ENCODE data around the gene HCN3.
"Not testable (repeated sequence)": the region's sequence is repeated elsewhere in the genome, so short reads cannot be mapped to it uniquely, and the experiment has no call there.

HCN3 gene

DNA sequence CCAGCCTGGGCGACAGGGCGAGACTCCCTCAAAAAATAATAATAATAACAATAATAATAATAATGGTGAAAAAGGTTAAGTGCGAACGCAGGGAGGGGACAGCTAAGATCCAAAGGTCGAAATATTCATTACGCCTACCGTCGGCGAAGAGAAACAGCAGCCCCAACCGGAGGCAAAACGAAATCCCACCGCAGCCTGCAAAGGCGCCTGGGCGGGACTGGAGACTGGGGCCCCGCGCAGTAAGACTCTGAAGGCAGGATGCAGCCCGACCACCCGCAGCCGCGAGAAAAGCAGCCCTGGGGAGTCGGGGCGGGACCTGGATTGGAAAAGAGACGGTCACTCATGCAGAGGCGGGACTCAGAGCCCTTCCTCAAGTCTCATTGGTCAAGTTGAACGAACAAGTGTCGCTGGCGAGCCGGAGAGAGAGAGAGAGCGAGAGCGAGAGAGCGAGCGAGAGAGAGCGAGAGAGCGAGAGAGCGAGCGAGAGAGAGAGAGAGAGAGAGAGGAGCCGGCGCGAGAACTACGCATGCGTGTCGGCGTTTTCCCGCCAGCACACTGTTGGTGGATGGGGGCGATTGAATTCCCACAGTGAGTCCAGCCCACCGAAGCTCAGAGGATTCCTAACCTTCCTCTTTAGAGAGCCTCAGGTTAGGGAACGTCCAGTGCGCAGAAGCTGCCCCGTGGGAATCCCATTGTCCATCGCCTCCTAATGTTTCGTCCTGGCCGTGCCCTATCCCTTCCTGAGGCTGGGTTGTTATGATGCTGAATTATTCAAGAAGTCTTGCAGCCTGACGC is 32.7 kb upstream of the HCN3 start:
- TF ChIP-seq, protein P1, sequence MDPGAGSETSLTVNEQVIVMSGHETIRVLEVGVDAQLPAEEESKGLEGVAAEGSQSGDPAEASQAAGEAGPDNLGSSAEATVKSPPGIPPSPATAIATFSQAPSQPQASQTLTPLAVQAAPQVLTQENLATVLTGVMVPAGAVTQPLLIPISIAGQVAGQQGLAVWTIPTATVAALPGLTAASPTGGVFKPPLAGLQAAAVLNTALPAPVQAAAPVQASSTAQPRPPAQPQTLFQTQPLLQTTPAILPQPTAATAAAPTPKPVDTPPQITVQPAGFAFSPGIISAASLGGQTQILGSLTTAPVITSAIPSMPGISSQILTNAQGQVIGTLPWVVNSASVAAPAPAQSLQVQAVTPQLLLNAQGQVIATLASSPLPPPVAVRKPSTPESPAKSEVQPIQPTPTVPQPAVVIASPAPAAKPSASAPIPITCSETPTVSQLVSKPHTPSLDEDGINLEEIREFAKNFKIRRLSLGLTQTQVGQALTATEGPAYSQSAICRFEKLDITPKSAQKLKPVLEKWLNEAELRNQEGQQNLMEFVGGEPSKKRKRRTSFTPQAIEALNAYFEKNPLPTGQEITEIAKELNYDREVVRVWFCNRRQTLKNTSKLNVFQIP (CRISPR knock-in tag; IDR thresholded peaks at IDR 0.05; ENCODE audit: borderline replicate concordance, low read depth) = peak; percentile 99; the same call in 1 of the 2 replicates
- peak; percentile 97; the same call in 1 of the 2 replicates for TF ChIP-seq RARB (CRISPR knock-in tag; IDR thresholded peaks at IDR 0.05)
- TF ChIP-seq ZC3H10 (CRISPR knock-in tag; IDR thresholded peaks at IDR 0.05) = peak; percentile 84
- no peak for TF ChIP-seq OSR1 (CRISPR knock-in tag; IDR thresholded peaks at IDR 0.05)
- no peak for TF ChIP-seq CSDC2 (CRISPR knock-in tag; IDR thresholded peaks at IDR 0.05)
- TF ChIP-seq ESRRG (CRISPR knock-in tag; IDR thresholded peaks at IDR 0.05) = no peak
- TF ChIP-seq, protein P2, sequence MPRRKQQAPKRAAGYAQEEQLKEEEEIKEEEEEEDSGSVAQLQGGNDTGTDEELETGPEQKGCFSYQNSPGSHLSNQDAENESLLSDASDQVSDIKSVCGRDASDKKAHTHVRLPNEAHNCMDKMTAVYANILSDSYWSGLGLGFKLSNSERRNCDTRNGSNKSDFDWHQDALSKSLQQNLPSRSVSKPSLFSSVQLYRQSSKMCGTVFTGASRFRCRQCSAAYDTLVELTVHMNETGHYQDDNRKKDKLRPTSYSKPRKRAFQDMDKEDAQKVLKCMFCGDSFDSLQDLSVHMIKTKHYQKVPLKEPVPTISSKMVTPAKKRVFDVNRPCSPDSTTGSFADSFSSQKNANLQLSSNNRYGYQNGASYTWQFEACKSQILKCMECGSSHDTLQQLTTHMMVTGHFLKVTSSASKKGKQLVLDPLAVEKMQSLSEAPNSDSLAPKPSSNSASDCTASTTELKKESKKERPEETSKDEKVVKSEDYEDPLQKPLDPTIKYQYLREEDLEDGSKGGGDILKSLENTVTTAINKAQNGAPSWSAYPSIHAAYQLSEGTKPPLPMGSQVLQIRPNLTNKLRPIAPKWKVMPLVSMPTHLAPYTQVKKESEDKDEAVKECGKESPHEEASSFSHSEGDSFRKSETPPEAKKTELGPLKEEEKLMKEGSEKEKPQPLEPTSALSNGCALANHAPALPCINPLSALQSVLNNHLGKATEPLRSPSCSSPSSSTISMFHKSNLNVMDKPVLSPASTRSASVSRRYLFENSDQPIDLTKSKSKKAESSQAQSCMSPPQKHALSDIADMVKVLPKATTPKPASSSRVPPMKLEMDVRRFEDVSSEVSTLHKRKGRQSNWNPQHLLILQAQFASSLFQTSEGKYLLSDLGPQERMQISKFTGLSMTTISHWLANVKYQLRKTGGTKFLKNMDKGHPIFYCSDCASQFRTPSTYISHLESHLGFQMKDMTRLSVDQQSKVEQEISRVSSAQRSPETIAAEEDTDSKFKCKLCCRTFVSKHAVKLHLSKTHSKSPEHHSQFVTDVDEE (CRISPR knock-in tag; IDR thresholded peaks at IDR 0.05) = peak; percentile 81; the same call in 1 of the 2 replicates
- TF ChIP-seq TOX (CRISPR knock-in tag; IDR thresholded peaks at IDR 0.05; ENCODE audit: borderline replicate concordance) = peak; percentile 40; the same call in 1 of the 2 replicates
- TF ChIP-seq BACH2 (CRISPR knock-in tag; IDR thresholded peaks at IDR 0.05; ENCODE audit: borderline replicate concordance) = no peak
- peak; percentile 94 for ATAC-seq

DNA sequence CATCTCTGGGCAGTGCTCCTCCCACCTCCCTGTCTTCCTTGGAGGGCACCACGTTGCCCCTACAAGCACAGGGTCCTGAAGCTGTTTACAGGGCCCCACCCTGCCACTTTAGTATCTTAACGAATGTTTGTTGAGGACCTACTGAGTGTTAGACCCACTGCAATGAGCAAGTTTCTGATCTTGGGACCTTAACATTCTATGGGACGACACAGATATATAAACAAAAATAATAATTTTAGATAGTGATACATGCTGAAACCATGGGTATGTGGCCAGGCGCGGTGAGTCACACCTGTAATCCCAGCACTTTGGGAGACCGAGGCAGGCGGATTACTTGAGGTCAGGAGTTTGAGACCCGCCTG is 32.1 kb upstream of the HCN3 start:
- TF ChIP-seq ZNF8 (CRISPR knock-in tag; IDR thresholded peaks at IDR 0.05) (no peak), TCF4 (CRISPR knock-in tag; IDR thresholded peaks at IDR 0.05; ENCODE audit: borderline replicate concordance) (no peak), ESRRG (CRISPR knock-in tag; IDR thresholded peaks at IDR 0.05) (no peak), ZFP30 (CRISPR knock-in tag; IDR thresholded peaks at IDR 0.05) (no peak), CSDC2 (CRISPR knock-in tag; IDR thresholded peaks at IDR 0.05) (no peak), PPARA (CRISPR knock-in tag; IDR thresholded peaks at IDR 0.05; ENCODE audit: borderline replicate concordance) (no peak), SNAI2 (CRISPR knock-in tag; IDR thresholded peaks at IDR 0.05) (no peak), BACH2 (CRISPR knock-in tag; IDR thresholded peaks at IDR 0.05; ENCODE audit: borderline replicate concordance) (no peak), ZNF70 (CRISPR knock-in tag; IDR thresholded peaks at IDR 0.05) (no peak), ZNF565 (CRISPR knock-in tag; conservative IDR thresholded peaks at IDR 0.05; ENCODE audit: low read depth) (no peak), RARB (CRISPR knock-in tag; IDR thresholded peaks at IDR 0.05) (no peak), ZFP3 (CRISPR knock-in tag; IDR thresholded peaks at IDR 0.05) (no peak)
- TF ChIP-seq, protein P3, sequence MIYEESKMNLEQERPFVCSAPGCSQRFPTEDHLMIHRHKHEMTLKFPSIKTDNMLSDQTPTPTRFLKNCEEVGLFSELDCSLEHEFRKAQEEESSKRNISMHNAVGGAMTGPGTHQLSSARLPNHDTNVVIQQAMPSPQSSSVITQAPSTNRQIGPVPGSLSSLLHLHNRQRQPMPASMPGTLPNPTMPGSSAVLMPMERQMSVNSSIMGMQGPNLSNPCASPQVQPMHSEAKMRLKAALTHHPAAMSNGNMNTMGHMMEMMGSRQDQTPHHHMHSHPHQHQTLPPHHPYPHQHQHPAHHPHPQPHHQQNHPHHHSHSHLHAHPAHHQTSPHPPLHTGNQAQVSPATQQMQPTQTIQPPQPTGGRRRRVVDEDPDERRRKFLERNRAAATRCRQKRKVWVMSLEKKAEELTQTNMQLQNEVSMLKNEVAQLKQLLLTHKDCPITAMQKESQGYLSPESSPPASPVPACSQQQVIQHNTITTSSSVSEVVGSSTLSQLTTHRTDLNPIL (CRISPR knock-in tag; IDR thresholded peaks at IDR 0.05; ENCODE audit: low read depth) = no peak
- TF ChIP-seq, protein P1 (CRISPR knock-in tag; IDR thresholded peaks at IDR 0.05; ENCODE audit: borderline replicate concordance, low read depth) = no peak
- ATAC-seq = no peak

DNA sequence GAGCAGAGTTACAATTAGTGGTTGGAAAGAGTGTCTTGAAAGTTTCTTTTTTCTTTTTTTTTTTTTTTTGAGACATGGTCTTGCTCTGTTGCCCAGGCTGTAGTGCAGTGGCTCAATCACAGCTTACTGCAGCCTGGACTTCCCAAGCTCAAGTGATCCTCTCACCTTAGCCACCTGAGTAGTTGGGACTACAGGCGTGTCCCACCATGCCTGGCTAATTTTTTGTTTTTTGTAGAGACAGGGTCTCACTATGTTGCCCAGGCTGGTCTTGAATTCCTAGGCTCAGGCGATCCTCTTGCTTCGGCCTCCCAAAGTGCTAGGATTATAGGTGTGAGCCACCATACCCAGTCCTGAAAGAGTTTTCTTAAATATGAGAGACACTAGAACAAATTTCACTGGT is 30.5 kb upstream of the HCN3 start:
- ATAC-seq = not testable (repeated sequence)

DNA sequence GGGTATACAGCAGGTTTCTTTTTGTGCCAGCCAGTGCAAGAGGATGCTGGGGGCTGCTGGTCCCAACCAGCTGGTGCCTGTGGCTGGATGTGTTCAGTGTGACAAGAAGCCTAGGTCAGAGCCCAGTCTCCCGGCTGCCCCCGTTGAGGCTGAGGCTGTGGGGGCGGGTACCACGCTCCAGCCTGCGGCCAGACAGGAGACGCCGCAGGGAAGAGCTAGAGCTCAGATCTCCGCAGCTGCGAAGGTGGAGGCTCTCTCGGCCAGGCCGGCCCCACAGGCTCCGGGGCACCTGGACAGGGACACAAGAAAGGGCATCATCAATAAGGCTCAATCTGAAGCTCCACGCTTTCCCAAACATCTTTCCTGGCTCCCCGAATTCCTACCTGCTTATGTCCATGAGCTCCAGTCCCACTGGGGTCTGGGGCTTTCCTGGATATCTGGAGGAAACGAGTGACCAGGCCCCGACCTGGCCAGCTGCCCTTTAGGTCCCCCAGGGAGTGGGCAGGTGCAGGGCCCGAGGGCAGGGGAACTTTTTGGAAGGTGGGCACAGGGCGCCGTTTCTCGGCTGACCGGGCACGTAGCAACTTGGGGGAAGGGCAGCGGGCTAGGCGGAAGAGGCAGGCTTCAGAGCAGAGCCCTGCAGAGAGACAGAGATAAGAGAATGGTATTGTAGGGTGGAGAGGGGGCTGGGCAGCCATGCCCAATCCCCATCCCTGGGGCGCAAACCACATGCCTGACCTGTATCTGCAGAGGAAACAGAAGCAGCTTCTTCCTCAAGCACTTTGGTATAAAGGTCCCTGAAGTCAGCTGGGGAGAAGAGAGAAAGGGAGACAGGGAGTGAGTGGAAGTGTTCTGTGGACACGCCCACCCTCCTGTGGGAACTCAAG is 29.4 kb upstream of the HCN3 start:
- TF ChIP-seq OSR1 (CRISPR knock-in tag; IDR thresholded peaks at IDR 0.05) (no peak), ZFP30 (CRISPR knock-in tag; IDR thresholded peaks at IDR 0.05) (no peak), TOX (CRISPR knock-in tag; IDR thresholded peaks at IDR 0.05; ENCODE audit: borderline replicate concordance) (no peak), CSDC2 (CRISPR knock-in tag; IDR thresholded peaks at IDR 0.05) (no peak), ESRRG (CRISPR knock-in tag; IDR thresholded peaks at IDR 0.05) (no peak), ZNF565 (CRISPR knock-in tag; conservative IDR thresholded peaks at IDR 0.05; ENCODE audit: low read depth) (no peak), ARNTL (CRISPR knock-in tag; IDR thresholded peaks at IDR 0.05; ENCODE audit: borderline replicate concordance, low read depth) (no peak), BACH2 (CRISPR knock-in tag; IDR thresholded peaks at IDR 0.05; ENCODE audit: borderline replicate concordance) (no peak), ZC3H10 (CRISPR knock-in tag; IDR thresholded peaks at IDR 0.05) (no peak), ZNF8 (CRISPR knock-in tag; IDR thresholded peaks at IDR 0.05) (no peak)
- TF ChIP-seq, protein P4, sequence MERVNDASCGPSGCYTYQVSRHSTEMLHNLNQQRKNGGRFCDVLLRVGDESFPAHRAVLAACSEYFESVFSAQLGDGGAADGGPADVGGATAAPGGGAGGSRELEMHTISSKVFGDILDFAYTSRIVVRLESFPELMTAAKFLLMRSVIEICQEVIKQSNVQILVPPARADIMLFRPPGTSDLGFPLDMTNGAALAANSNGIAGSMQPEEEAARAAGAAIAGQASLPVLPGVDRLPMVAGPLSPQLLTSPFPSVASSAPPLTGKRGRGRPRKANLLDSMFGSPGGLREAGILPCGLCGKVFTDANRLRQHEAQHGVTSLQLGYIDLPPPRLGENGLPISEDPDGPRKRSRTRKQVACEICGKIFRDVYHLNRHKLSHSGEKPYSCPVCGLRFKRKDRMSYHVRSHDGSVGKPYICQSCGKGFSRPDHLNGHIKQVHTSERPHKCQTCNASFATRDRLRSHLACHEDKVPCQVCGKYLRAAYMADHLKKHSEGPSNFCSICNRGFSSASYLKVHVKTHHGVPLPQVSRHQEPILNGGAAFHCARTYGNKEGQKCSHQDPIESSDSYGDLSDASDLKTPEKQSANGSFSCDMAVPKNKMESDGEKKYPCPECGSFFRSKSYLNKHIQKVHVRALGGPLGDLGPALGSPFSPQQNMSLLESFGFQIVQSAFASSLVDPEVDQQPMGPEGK (CRISPR knock-in tag; IDR thresholded peaks at IDR 0.05; ENCODE audit: borderline replicate concordance) = no peak
- TF ChIP-seq, protein P2 (CRISPR knock-in tag; IDR thresholded peaks at IDR 0.05) = no peak
- no peak for ATAC-seq

Data from SK-N-SH treated with all-trans-retinoic acid at 6 μM for 48 hours (cell line).